Fibroblast of villous mesenchyme (primary cell): ENCODE results near the gene ILKAP. TPM values are rescaled to one million over a fixed set of nuclear protein-coding genes. Genes with fewer than 3 reads are reported as not detected.

ENCODE experiments used
- DNase-seq: peaks from one replicate; pipeline ENCODE4 v3.0.0-alpha.2; 2010; ENCODE audit warnings: low read depth
- H3K4me3 ChIP-seq: 2 replicates; pipeline ENCODE4 v1.5.1; 2011; ENCODE audit warnings: low read depth, mild to moderate bottlenecking, low read length
- CTCF ChIP-seq: IDR thresholded peaks from 2 replicates; pipeline ENCODE4 v1.5.1; 2012; ENCODE audit warnings: low read depth, mild to moderate bottlenecking, low read length; ENCODE audit not compliant: insufficient read depth
- total RNA-seq: library from RNA; depleted of rRNA; stranded (reverse); fragments of >200 nt; gene quantifications from 2 replicates; pipeline ENCODE4 v1.2.3, GENCODE V29; 2012

The ILKAP gene
- total RNA-seq, 1 donor = 22.5 TPM

- H3K4me3 ChIP-seq = no peak overlapping the region
- no peak for TF ChIP-seq CTCF
- no peak for DNase-seq
These were observed 48.9 kb downstream of the ILKAP start for GRCh38 chr2:238154570-238154969.

DNA sequence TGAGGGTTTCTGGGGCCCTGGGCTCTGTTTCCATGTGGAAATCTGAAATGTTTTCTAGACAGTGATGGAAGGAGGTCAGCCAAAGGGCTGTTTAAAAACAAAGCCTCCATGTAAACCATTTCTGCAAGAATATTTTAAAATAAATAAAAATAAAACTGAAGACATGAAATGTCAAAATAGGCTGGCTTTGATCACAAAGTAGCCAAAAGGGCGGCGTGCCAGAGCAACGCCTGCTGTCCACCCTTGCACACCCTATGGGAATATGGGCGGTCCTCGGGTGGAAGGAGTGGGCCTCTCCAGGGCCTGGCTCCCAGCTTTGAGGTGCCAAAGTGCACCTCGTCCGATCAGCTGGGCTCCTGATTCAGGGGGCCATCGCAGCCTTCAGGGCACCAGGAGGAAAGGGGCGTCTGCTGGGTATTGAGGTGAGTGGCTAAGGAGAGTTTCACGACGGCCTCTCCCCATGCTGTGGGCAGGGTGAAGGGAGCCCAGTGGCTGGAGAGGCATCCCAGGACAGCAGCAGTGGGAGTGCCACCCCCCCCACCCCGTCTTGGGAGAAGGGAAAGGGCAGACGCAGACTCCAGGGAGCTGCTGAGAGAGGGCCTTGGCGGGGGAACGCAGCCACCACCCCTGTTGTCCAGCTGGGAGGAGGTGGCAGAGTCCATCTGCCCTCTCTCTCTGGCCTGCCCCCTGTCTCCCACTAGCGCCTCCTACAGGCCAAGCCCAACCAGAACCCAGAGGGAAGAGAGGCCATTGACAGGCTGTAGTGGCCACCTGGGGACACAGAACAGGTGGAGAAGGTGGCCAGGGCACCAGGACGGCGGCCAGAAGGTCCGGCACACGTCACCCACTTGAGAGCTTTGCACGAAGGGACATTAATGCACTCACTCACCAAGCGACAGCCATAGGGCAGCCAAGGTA is 50.5 kb downstream of the ILKAP start:
- no peak overlapping the region for H3K4me3 ChIP-seq
- peak; percentile 19 for TF ChIP-seq CTCF
- DNase-seq = peak; percentile 44

GRCh38 chr2:238151628-238152235 is 51.8 kb downstream of the ILKAP start:
- no peak for DNase-seq
- TF ChIP-seq CTCF = no peak

GRCh38 chr2:238151205-238151604 is 52.3 kb downstream of the ILKAP start:
- TF ChIP-seq CTCF = no peak
- no peak for DNase-seq
- H3K4me3 ChIP-seq = no peak overlapping the region

More at GRCh38 chr2:238151628-238152235, 51.8 kb downstream of the ILKAP start:
- no peak overlapping the region for H3K4me3 ChIP-seq

DNA sequence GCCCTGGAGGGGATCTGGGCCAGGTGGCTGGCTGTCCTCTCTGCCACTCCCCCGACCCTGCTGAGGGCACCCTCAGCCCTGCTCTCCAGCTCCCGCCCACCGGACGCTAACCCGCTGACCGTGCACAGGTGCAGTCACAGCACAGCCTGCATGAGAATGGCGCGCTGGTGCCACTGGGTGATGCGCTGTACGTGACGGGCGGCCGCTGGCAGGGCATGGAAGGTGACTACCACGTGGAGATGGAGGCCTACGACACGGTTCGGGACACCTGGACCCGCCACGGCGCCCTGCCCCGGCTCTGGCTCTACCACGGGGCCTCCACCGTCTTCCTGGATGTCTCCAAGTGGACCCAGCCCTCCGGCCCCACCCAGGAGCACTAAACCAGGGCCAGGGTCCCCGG is 52.8 kb downstream of the ILKAP start:
- DNase-seq = no peak
- no peak for TF ChIP-seq CTCF
- no peak overlapping the region for H3K4me3 ChIP-seq

DNA sequence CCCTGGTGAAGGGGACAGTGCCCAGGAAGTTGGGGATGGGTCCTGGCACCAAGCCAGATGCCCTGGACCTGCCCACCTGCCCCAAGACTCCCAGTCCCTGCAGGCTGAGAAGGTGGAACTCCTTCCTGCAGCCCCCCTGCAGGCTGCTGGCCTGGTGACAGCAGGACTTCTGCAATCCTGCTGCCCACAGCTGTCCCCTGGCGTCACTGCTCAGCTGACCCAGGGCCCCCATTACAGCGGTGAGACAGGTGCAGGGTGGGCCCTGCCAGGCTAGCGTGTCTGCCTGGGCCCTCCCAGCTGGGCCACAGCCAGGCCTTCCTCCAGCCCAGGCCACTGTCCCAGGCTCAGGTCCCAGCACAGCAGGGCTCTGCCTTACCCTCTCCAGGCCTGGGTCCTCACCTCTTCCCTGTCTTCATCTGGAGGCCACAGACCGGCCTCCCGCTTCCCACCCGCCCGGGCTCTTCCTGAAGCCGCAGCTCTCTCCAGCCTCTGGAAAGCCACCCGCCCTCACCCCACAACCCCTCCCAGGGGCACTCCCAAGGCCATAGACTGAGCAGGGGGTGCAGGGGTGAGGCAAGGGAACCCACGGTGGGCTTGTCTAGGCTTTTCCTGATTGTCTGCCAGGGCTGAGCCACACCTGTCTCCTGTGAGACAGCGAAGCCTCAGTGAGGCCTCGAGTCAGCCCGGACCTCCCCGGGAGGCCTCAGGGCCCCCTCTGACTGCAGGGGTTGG is 53.5 kb downstream of the ILKAP start:
- H3K4me3 ChIP-seq = no peak overlapping the region
- TF ChIP-seq CTCF = no peak
- DNase-seq = no peak
